Heart left ventricle (tissue), 13 donors: Measurements from ENCODE around the gene FRMD8.

Experiments
- CTCF ChIP-seq, 12 donors: fragments of 200-600 bp; sonication (generic) in 4 of 12; IDR thresholded peaks; one replicate each; pipeline versions ENCODE4 v1.5.0 to v1.8.0; 2018 to 2022; ENCODE audit warnings: antibody characterized with exemption in 12 of 12, mild to moderate bottlenecking in 5 of 12
- POLR2A ChIP-seq, 2 donors: fragments of 450-650 bp; IDR thresholded peaks; one replicate each; pipeline ENCODE4 v1.6.1; 2017; ENCODE audit warnings: antibody characterized with exemption in 2 of 2, mild to moderate bottlenecking in 2 of 2, moderate library complexity in 2 of 2
- donor health status: ischemic (EF 13 %, LVEDD 7.1; RV severe dilation, severe dysfunction).
- donor health status: DM: no; HTN: yes; CAD: no.
- donor health status: DM: no; HTN: no; CAD: no.
- donor health status: ischemic (EF 25% LVEDD 6.9; RV normal size, moderate dysfunction).
- donor health status: ischemic (EF 25% LVEDD 5.7; RV mildly dilated, moderate dysfunction).
- donor health status: ischemic (EF 35%, LVEDD 5.7; RV mildly dilated, moderate dysfunction).
- donor health status: nonischemic (EF 11% LVEDD 7.7; RV severe dilation, severe dysfunction).
- donor health status: DM: yes; HTN: yes; CAD: no.
- donor health status: PGD.
- donor health status: ischemic (EF 29% LVEDD 5.4; RV normal size, mild dysfunction).
- donor health status: nonischemic (EF 23%, LVEDD 6.1; RV moderate dilation, normal function).

- TF ChIP-seq CTCF (IDR thresholded peaks at IDR 0.05) (no peak), POLR2A (IDR thresholded peaks at IDR 0.05) (peak in 1 of 2 donors; percentile 12)
These were observed 59.4 kb downstream of the FRMD8 start for GRCh38 chr11:65445604-65446445.
